K562 (cell line): Measurements from ENCODE around the gene RPS2. TPM values are rescaled to one million over a fixed set of nuclear protein-coding genes. Genes with fewer than 3 reads are reported as not detected.

Experiments
- ATF1 ChIP-seq, 2 experiments: fragments of 450-650 bp in 1 of 2; IDR thresholded peaks; 2 replicates each; pipeline ENCODE4 v1.6.1; 2016; ENCODE audit warnings: missing compliant biosample characterization in 1 of 2, missing genetic modification characterization in 1 of 2
- BRF1 ChIP-seq: IDR thresholded peaks from 3 replicates; pipeline ENCODE4 v1.6.1; 2011; ENCODE audit warnings: borderline replicate concordance, mild to moderate bottlenecking; ENCODE audit not compliant: insufficient read length; ENCODE audit errors: extremely low read depth
- CHD4 ChIP-seq: fragments of 200-600 bp; sonication (generic); IDR thresholded peaks from 3 replicates; pipeline ENCODE4 v1.6.1; 2012; ENCODE audit warnings: low read depth, mild to moderate bottlenecking, mixed read lengths, low read length, inconsistent platforms; ENCODE audit not compliant: insufficient read depth, insufficient replicate concordance, poor library complexity, severe bottlenecking
- CXXC5 ChIP-seq: fragments of 250-450 bp; sonication (Bioruptor Pico); IDR thresholded peaks from 2 replicates; pipeline ENCODE4 v1.8.0; 2022; ENCODE audit warnings: inconsistent platforms, mild to moderate bottlenecking, moderate library complexity
- EHMT2 ChIP-seq: fragments of 450-650 bp; IDR thresholded peaks from 2 replicates; pipeline ENCODE4 v1.6.1; 2018; ENCODE audit warnings: antibody characterized with exemption
- FIP1L1 ChIP-seq: fragments of 200-400 bp; formaldehyde crosslinking; IDR thresholded peaks from 2 replicates; pipeline ENCODE4 v1.6.1; 2018; ENCODE audit warnings: mild to moderate bottlenecking, low read depth, low read length; ENCODE audit not compliant: poor library complexity, severe bottlenecking
- MAZ ChIP-seq, 2 experiments: fragments of 450-650 bp in 1 of 2; sonication (generic) in 1 of 2; formaldehyde crosslinking; IDR thresholded peaks in 1 of 2; conservative IDR thresholded peaks in 1 of 2; 2 replicates each; pipeline versions ENCODE4 v1.4.0 to v1.5.0; 2020; ENCODE audit warnings: mild to moderate bottlenecking in 1 of 2, missing genetic modification reagents in 1 of 2
- NCOA6 ChIP-seq: fragments of 450-650 bp; IDR thresholded peaks from 2 replicates; pipeline ENCODE4 v1.6.1; 2017; ENCODE audit warnings: mild to moderate bottlenecking
- NFYB ChIP-seq: IDR thresholded peaks from 2 replicates; pipeline ENCODE4 v1.6.1; 2011; ENCODE audit warnings: mild to moderate bottlenecking, moderate library complexity; ENCODE audit not compliant: insufficient read length; ENCODE audit errors: extremely low read depth
- NKRF ChIP-seq: fragments of 450-650 bp; IDR thresholded peaks from 2 replicates; pipeline ENCODE4 v1.6.1; 2016; ENCODE audit warnings: borderline replicate concordance
- PCBP1 ChIP-seq: fragments of 200-400 bp; formaldehyde crosslinking; IDR thresholded peaks from 2 replicates; pipeline ENCODE4 v1.6.1; 2018; ENCODE audit warnings: mild to moderate bottlenecking, low read depth, low read length; ENCODE audit not compliant: poor library complexity, severe bottlenecking
- SMAD4 ChIP-seq: fragments of 250-450 bp; sonication (Bioruptor Pico); conservative IDR thresholded peaks from 2 replicates; pipeline ENCODE4 v1.8.0; 2021; ENCODE audit warnings: inconsistent platforms, mild to moderate bottlenecking, moderate library complexity
- SP1 ChIP-seq: sonication (generic); formaldehyde crosslinking; IDR thresholded peaks from 2 replicates; pipeline ENCODE4 v1.8.1; 2022; ENCODE audit warnings: mild to moderate bottlenecking, missing genetic modification reagents
- SRSF7 ChIP-seq: fragments of 200-400 bp; formaldehyde crosslinking; optimal IDR thresholded peaks from 2 replicates; pipeline ENCODE3; 2017; ENCODE audit warnings: mild to moderate bottlenecking, low read depth, low read length
- UBTF ChIP-seq, 2 experiments: IDR thresholded peaks; 2 replicates each; pipeline ENCODE4 v1.6.1; 2012; ENCODE audit warnings: improper control_type of control experiment in 2 of 2, low read depth in 2 of 2, low read length in 2 of 2, borderline replicate concordance in 1 of 2
- ZBED1 ChIP-seq: IDR thresholded peaks from 2 replicates; pipeline ENCODE4 v1.6.1; 2014
- ZBTB2 ChIP-seq: fragments of 450-650 bp; IDR thresholded peaks from 2 replicates; pipeline ENCODE4 v1.6.1; 2016; ENCODE audit warnings: antibody characterized with exemption
- polyA plus RNA-seq, 8 experiments: library from polyadenylated mRNA; depleted of rRNA in 4 of 8; stranded (reverse) in 5 of 8; unstranded in 3 of 8; fragments of >200 nt; fragmentation: Nextera tagmentation in 2 of 8; fragmentation: Illumina TruSeq in 1 of 8; extraction: Ambion mirVana in 2 of 8; extraction: Trizol in 1 of 8; gene quantifications; 2 replicates each; pipeline versions ENCODE4 v1.2.1 to v1.2.3, GENCODE V29; 2011 to 2014; ENCODE audit warnings: inconsistent platforms in 1 of 8, missing spikeins in 1 of 8
- total RNA-seq, 7 experiments: library from RNA; depleted of rRNA in 6 of 7; stranded (reverse); fragments of >200 nt in 6 of 7; fragmentation: Illumina TruSeq in 2 of 7; extraction: Trizol in 2 of 7; gene quantifications; 2 replicates each; pipeline versions ENCODE4 v1.2.1 to v1.2.3, GENCODE V29; 2011 to 2021; ENCODE audit warnings: low replicate concordance in 1 of 7

RPS2 gene
- total and polyA plus RNA-seq, 9 of the 15 experiments (the other 6 are each of a cell fraction or from before 2014, with no cell fraction given), result 834 to 4,794 (median 3,793) TPM

GRCh38 chr16:1942810-1943726, 21.6 kb downstream of the RPS2 start, which contains the start of gene MSRB1 (continued):
- TF ChIP-seq SRSF7 (no peak), EHMT2 (no peak), CHD4 (peak; percentile 22), MAZ (CRISPR knock-in tag; conservative IDR thresholded peaks at IDR 0.05 in 1 of 2, IDR thresholded peaks at IDR 0.05 in 1 of 2) (peak; percentile 49 to 61; a peak in 2 of 4 replicates), UBTF (IDR thresholded peaks at IDR 0.05; ENCODE audit: borderline replicate concordance in 1 of 2, low read depth in 2 of 2, low read length in 2 of 2) (no peak), ATF1 (CRISPR knock-in tag; IDR thresholded peaks at IDR 0.05) (no peak), ATF1 (tag; IDR thresholded peaks at IDR 0.05) (peak; percentile 51), NCOA6 (peak; percentile 54; the same call in 1 of the 2 replicates), NFYB (peak; percentile 38), FIP1L1 (peak; percentile 24), BRF1 (no peak), PCBP1 (peak; percentile 50), ZBED1 (0 out of 2 replicates have a peak, but pooled peaks have one; percentile 47), SMAD4 (CRISPR knock-in tag) (peak; percentile 17; the same call in 1 of the 2 replicates), SP1 (CRISPR knock-in tag) (peak; percentile 88), CXXC5 (CRISPR knock-in tag) (peak; percentile 67), NKRF (peak; percentile 23; the same call in 1 of the 2 replicates), ZBTB2 (peak; percentile 35; the same call in 1 of the 2 replicates)
